Astrocyte of the cerebellum (primary cell): ENCODE data around the gene STOX1.
"Not testable (repeated sequence)": the region's sequence is repeated elsewhere in the genome, so short reads cannot be mapped to it uniquely, and the experiment has no call there.

Experiments used
- DNase-seq: peaks from one replicate; pipeline ENCODE4 v3.0.0-alpha.2; 2011; ENCODE audit warnings: low read depth
- H3K4me3 ChIP-seq: 2 replicates; pipeline ENCODE4 v1.5.1; 2011; ENCODE audit warnings: mild to moderate bottlenecking, low read depth, low read length, moderate library complexity
- CTCF ChIP-seq: IDR thresholded peaks from 2 replicates; pipeline ENCODE4 v1.5.1; 2012; ENCODE audit warnings: low read length, low read depth, moderate library complexity, mild to moderate bottlenecking; ENCODE audit errors: missing control alignments
- in situ Hi-C: cut with HindIII; loops from 2 replicates; pipeline ENCODE4 v1.10.0; 2017; ENCODE audit warnings: low sequenced_read_pairs

STOX1 gene

GRCh38 chr10:68901105-68901927, 74.0 kb downstream of the STOX1 start, which contains the start of gene DDX50:
DDX50 (plus strand) TSS chr10:68901315; CDS start chr10:68901385, 70 bp downstream.
- in situ Hi-C loops: loop anchor here (25.0 kb wide), 1 partner anchor 139 kb away; no protein-coding TSS in a partner anchor
- no peak for TF ChIP-seq CTCF
- H3K4me3 ChIP-seq: peak within 1 kb of the TSS; percentile 68
- DNase-seq: peak; percentile 99

- TF ChIP-seq CTCF: no peak
- in situ Hi-C loops: loop anchor here (25.0 kb wide), 1 partner anchor 140 kb away; no protein-coding TSS in a partner anchor
- no peak for DNase-seq
- H3K4me3 ChIP-seq: peak overlapping the region; percentile 68
Observed at GRCh38 chr10:68902382-68902781, 75.1 kb downstream of the STOX1 start.

- no peak for TF ChIP-seq CTCF
- in situ Hi-C loops: loop anchor here (25.0 kb wide), 1 partner anchor 162 kb away; no protein-coding TSS in a partner anchor
- H3K4me3 ChIP-seq: no peak overlapping the region
- peak; percentile 11 for DNase-seq
Observed at GRCh38 chr10:68924593-68924992, 97.3 kb downstream of the STOX1 start.

- in situ Hi-C loops: no loop called here
- H3K4me3 ChIP-seq: no peak overlapping the region
- TF ChIP-seq CTCF: no peak
- no peak for DNase-seq
Observed at GRCh38 chr10:68925489-68925888, 98.2 kb downstream of the STOX1 start.

GRCh38 chr10:68929157-68929556, 101.8 kb downstream of the STOX1 start:
- DNase-seq, in situ Hi-C loops, H3K4me3 ChIP-seq: not testable (repeated sequence)

- in situ Hi-C loops, DNase-seq, H3K4me3 ChIP-seq: not testable (repeated sequence)
Observed at GRCh38 chr10:68929888-68930287, 102.6 kb downstream of the STOX1 start.

- H3K4me3 ChIP-seq, in situ Hi-C loops, DNase-seq: not testable (repeated sequence)
Observed at GRCh38 chr10:68932860-68933259, 105.5 kb downstream of the STOX1 start.

- DNase-seq: no peak
- H3K4me3 ChIP-seq: no peak overlapping the region
- TF ChIP-seq CTCF: no peak
- in situ Hi-C loops: no loop called here
Observed at GRCh38 chr10:68934994-68935393, 107.7 kb downstream of the STOX1 start.
